HepG2 (cell line): Measurements from ENCODE around the gene SRSF1. TPM values are rescaled to one million over a fixed set of nuclear protein-coding genes. Genes with fewer than 3 reads are reported as not detected.

Experiments used
- ATAC-seq: fragments of 200-7000 bp; cut with Tn5 transposase; 3 replicates; pipeline ENCODE4 v1.9.1; 2020; ENCODE audit warnings: mild to moderate bottlenecking, moderate library complexity
- BruUV-seq: library from RNA; stranded (reverse); fragments of 400-500 nt; replicated peaks from 2 replicates; lab custom pipeline; 2021; lab: Mats Ljungman, UMichigan
- CTCF ChIA-PET: fragments of 300-600 bp; formaldehyde crosslinking; extraction: SDS; loops from one replicate; lab custom pipeline; 2021; ENCODE audit warnings: low total read pairs, inconsistent platforms, low intra/inter-chr PET ratio; lab: Yijun Ruan, JAX
- POLR2A ChIA-PET: fragments of 350-600 bp; sonication (Branson Sonifier 250); formaldehyde crosslinking; loops from one replicate; lab custom pipeline; 2020; ENCODE audit warnings: antibody characterized with exemption, inconsistent platforms; lab: Yijun Ruan, JAX
- DNase-seq: peaks from one replicate; pipeline ENCODE4 v3.0.0-alpha.2; 2015; ENCODE audit warnings: low spot score
- FAIRE-seq: peaks from 3 replicates; lab custom pipeline; 2011; peaks lifted over from hg19 to GRCh38; lab: Jason Lieb, UNC
- H2AFZ ChIP-seq: one replicate; pipeline ENCODE4 v1.6.1; 2011; ENCODE audit warnings: low read length, inconsistent platforms
- H3K27ac ChIP-seq: fragments of 300-600 bp; 3 replicates; pipeline ENCODE4 v1.8.0; 2011; ENCODE audit warnings: mixed run types, mild to moderate bottlenecking, mixed read lengths, low read length, inconsistent platforms; ENCODE audit not compliant: insufficient read depth; ENCODE audit errors: extremely low read length
- H3K27me3 ChIP-seq, 2 experiments: fragments of 200-600 bp in 1 of 2; 2 replicates in 1 of 2; 3 replicates in 1 of 2; pipeline versions ENCODE4 v1.6.0 to v1.8.0; 2011; ENCODE audit warnings: low read length in 2 of 2, mild to moderate bottlenecking in 2 of 2, moderate library complexity in 2 of 2, inconsistent platforms in 1 of 2; ENCODE audit not compliant: insufficient read depth in 2 of 2, control insufficient read depth in 1 of 2
- H3K36me3 ChIP-seq, 2 experiments: fragments of 200-600 bp in 1 of 2; replicated peaks in 1 of 2; 2 replicates in 1 of 2; 3 replicates in 1 of 2; pipeline versions ENCODE4 v1.5.1 to v1.8.0; 2011; ENCODE audit warnings: low read length in 2 of 2, inconsistent platforms in 1 of 2; ENCODE audit not compliant: insufficient read depth in 2 of 2, control insufficient read depth in 1 of 2
- H3K4me1 ChIP-seq: 2 replicates; pipeline ENCODE4 v1.5.1; 2012; ENCODE audit warnings: low read length, inconsistent platforms; ENCODE audit not compliant: insufficient read depth
- H3K4me2 ChIP-seq: 2 replicates; pipeline ENCODE4 v1.6.0; 2011; ENCODE audit warnings: low read depth, low read length, inconsistent platforms
- H3K4me3 ChIP-seq, 3 experiments: fragments of 200-600 bp in 1 of 3; sonication (generic), shearing (Covaris generic) in 1 of 3; replicated peaks in 1 of 3; 2 replicates each; pipeline ENCODE4 v1.5.1; 2011 to 2016; ENCODE audit warnings: low read length in 3 of 3, inconsistent platforms in 2 of 3, low read depth in 2 of 3, mild to moderate bottlenecking in 2 of 3, control low read depth in 1 of 3, mixed read lengths in 1 of 3; ENCODE audit not compliant: insufficient read depth in 1 of 3
- H3K79me2 ChIP-seq: one replicate; pipeline ENCODE4 v1.6.1; 2011; ENCODE audit warnings: low read length, inconsistent platforms; ENCODE audit not compliant: insufficient read depth
- H3K9ac ChIP-seq: 2 replicates; pipeline ENCODE4 v1.6.0; 2011; ENCODE audit warnings: mild to moderate bottlenecking, low read depth, low read length, inconsistent platforms; ENCODE audit not compliant: insufficient read depth
- H3K9me3 ChIP-seq: 2 replicates; pipeline ENCODE4 v1.5.1; 2012; ENCODE audit warnings: mild to moderate bottlenecking, low read length
- H4K20me1 ChIP-seq: 2 replicates; pipeline ENCODE4 v1.6.0; 2011; ENCODE audit warnings: inconsistent platforms, mild to moderate bottlenecking, low read length, moderate library complexity; ENCODE audit not compliant: insufficient read depth
- ATF1 ChIP-seq: IDR thresholded peaks from 2 replicates; pipeline ENCODE4 v1.6.1; 2016; ENCODE audit warnings: mild to moderate bottlenecking, control low read depth
- ATRX ChIP-seq: sonication (generic); formaldehyde crosslinking; IDR thresholded peaks from 2 replicates; pipeline ENCODE4 v1.4.0; 2020; ENCODE audit warnings: missing genetic modification reagents, borderline replicate concordance
- CBFB ChIP-seq: sonication (generic); formaldehyde crosslinking; IDR thresholded peaks from 2 replicates; pipeline ENCODE4 v1.4.0; 2020; ENCODE audit warnings: missing genetic modification reagents
- CENPT ChIP-seq: sonication (generic); formaldehyde crosslinking; IDR thresholded peaks from 2 replicates; pipeline ENCODE4 v1.8.0; 2022; ENCODE audit warnings: low read depth, mild to moderate bottlenecking, moderate library complexity, missing genetic modification reagents
- CREB1 ChIP-seq, 2 experiments: fragments of 450-650 bp in 1 of 2; IDR thresholded peaks; 2 replicates each; pipeline ENCODE4 v1.6.1; 2016 to 2017; ENCODE audit warnings: control low read depth in 1 of 2, mild to moderate bottlenecking in 1 of 2, missing compliant biosample characterization in 1 of 2, missing genetic modification characterization in 1 of 2
- FOSL2 ChIP-seq: sonication (generic); formaldehyde crosslinking; IDR thresholded peaks from 2 replicates; pipeline ENCODE4 v1.4.0; 2020; ENCODE audit warnings: missing genetic modification reagents
- HDAC1 ChIP-seq: sonication (generic); formaldehyde crosslinking; IDR thresholded peaks from 2 replicates; pipeline ENCODE4 v1.5.1; 2020; ENCODE audit warnings: mild to moderate bottlenecking, missing genetic modification reagents
- HMGA1 ChIP-seq: sonication (generic); formaldehyde crosslinking; conservative IDR thresholded peaks from 2 replicates; pipeline ENCODE4 v1.4.0; 2020; ENCODE audit warnings: missing genetic modification reagents
- HNRNPH1 ChIP-seq: fragments of 200-400 bp; formaldehyde crosslinking; optimal IDR thresholded peaks from 2 replicates; pipeline ENCODE3; 2017; ENCODE audit warnings: mild to moderate bottlenecking, low read depth, low read length
- NR2F1 ChIP-seq, 2 experiments: fragments of 450-650 bp in 1 of 2; formaldehyde crosslinking in 1 of 2; IDR thresholded peaks; 2 replicates each; pipeline versions ENCODE4 v1.5.0 to v1.6.1; 2016 to 2020; ENCODE audit warnings: mild to moderate bottlenecking in 1 of 2, missing compliant biosample characterization in 1 of 2, missing genetic modification reagents in 1 of 2, moderate library complexity in 1 of 2
- PHF5A ChIP-seq: IDR thresholded peaks from one replicate; pipeline ENCODE4 v1.6.1; 2018; ENCODE audit warnings: low read depth, missing genetic modification reagents; ENCODE audit not compliant: unreplicated experiment
- SMC3 ChIP-seq: IDR thresholded peaks from 2 replicates; pipeline ENCODE4 v1.6.1; 2011; ENCODE audit warnings: low read length, improper control_type of control experiment
- ZBTB4 ChIP-seq: sonication (generic); formaldehyde crosslinking; IDR thresholded peaks from 2 replicates; pipeline ENCODE4 v1.4.0; 2020; ENCODE audit warnings: missing genetic modification reagents, mild to moderate bottlenecking, borderline replicate concordance
- ZNF143 ChIP-seq: sonication (generic); formaldehyde crosslinking; IDR thresholded peaks from 2 replicates; pipeline ENCODE4 v1.4.0; 2020; ENCODE audit warnings: missing genetic modification reagents
- ZNF576 ChIP-seq: sonication (generic); formaldehyde crosslinking; IDR thresholded peaks from 2 replicates; pipeline ENCODE4 v1.4.0; 2020; ENCODE audit warnings: mild to moderate bottlenecking, missing genetic modification reagents
- ZNF598 ChIP-seq: sonication (generic); formaldehyde crosslinking; IDR thresholded peaks from 2 replicates; pipeline ENCODE4 v1.5.1; 2020; ENCODE audit warnings: mild to moderate bottlenecking, missing genetic modification reagents, borderline replicate concordance
- ZNF761 ChIP-seq: sonication (generic); formaldehyde crosslinking; conservative IDR thresholded peaks from 2 replicates; pipeline ENCODE4 v1.4.0; 2020; ENCODE audit warnings: mild to moderate bottlenecking, missing genetic modification reagents
- WGBS: methylation state at CpG from one replicate; pipeline ENCODE4 v1.1.6; 2017; ENCODE audit warnings: low lambda C conversion rate; 5-methylcytosine and 5-hydroxymethylcytosine counted together
- in situ Hi-C: cut with HindIII; loops from 2 replicates; pipeline ENCODE4 v1.10.0; 2017; ENCODE audit warnings: low pct_unique_long_range_greater_than_20kb; ENCODE audit not compliant: extremely low pct_ligation_motif_present
- intact Hi-C: fragments of 100-400 bp; cut with micrococcal nuclease; formaldehyde crosslinking; loops from one replicate; pipeline ENCODE4 v1.10.0; 2022; ENCODE audit not compliant: unreplicated experiment
- polyA plus RNA-seq, 8 experiments: library from polyadenylated mRNA; depleted of rRNA in 3 of 8; stranded (reverse) in 7 of 8; unstranded in 1 of 8; fragments of >200 nt; fragmentation: Illumina TruSeq in 4 of 8; extraction: Trizol in 4 of 8; gene quantifications; 2 replicates each; pipeline versions ENCODE4 v1.2.1 to v1.2.3, GENCODE V29; 2011 to 2016; ENCODE audit warnings: low read depth in 4 of 8, missing spikeins in 1 of 8, mixed read lengths in 1 of 8; ENCODE audit not compliant: insufficient read depth in 1 of 8
- total RNA-seq, 5 experiments: library from RNA; depleted of rRNA; stranded (reverse); fragments of >200 nt; fragmentation: Illumina TruSeq; extraction: Trizol; gene quantifications; 2 replicates each; pipeline ENCODE4 v1.2.3, GENCODE V29; 2016; ENCODE audit warnings: low read depth in 1 of 5
- TF ChIP-seq, protein P1 (sequence below): sonication (generic); formaldehyde crosslinking; IDR thresholded peaks from 2 replicates; pipeline ENCODE4 v1.9.0; 2021; ENCODE audit warnings: missing genetic modification reagents, mild to moderate bottlenecking, borderline replicate concordance

The SRSF1 gene
- total and polyA plus RNA-seq, 2 of the 13 experiments (the other 11 are each of a cell fraction or from before 2014, with no cell fraction given), result 142 to 445 TPM

GRCh38 chr17:57995076-57995956 lies 11.7 kb downstream of the SRSF1 start:
- H3K27me3 ChIP-seq, result no peaks in the 10 kb centered on the region
- WGBS, result 48% methylated on average over 4 of the region's 4 CpGs
- peak overlapping the region; percentile 4 for H3K27ac ChIP-seq
- FAIRE-seq (peak; percentile 59), DNase-seq (peak; percentile 87), ATAC-seq (peak; percentile 78)
- no peaks in the 10 kb centered on the region for H3K79me2 ChIP-seq
- H3K36me3 ChIP-seq, result peaks cover 0 to 1% of the 10 kb centered on the region in 2 experiments; a peak in 1 of 5 replicates
- in situ Hi-C loops (loop anchor here (5.0 kb wide), 1 partner anchor 133 kb away; no protein-coding TSS in a partner anchor), intact Hi-C loops (loop anchor here (1.0 to 2.0 kb wide), 5 partner anchors 78 to 137 kb away; no protein-coding TSS in a partner anchor)
- H3K4me3 ChIP-seq, result no peak overlapping the region
- no peak overlapping the region for H3K9ac ChIP-seq
- CTCF ChIA-PET, result interaction anchor here (0.7 to 2.0 kb wide), 5 partner anchors 79 to 138 kb away, joined by 3 to 15 read pairs (median 7); no protein-coding TSS in a partner anchor
- no peaks in the 10 kb centered on the region for H3K9me3 ChIP-seq
- peaks cover 6% of the 10 kb centered on the region; the same call in 1 of the 2 replicates for H4K20me1 ChIP-seq
- BruUV-seq, result no TSS peak
- no peak overlapping the region for H3K4me2 ChIP-seq
- no peak overlapping the region for H2AFZ ChIP-seq
- POLR2A ChIA-PET, result interaction anchor here (0.7 to 14.7 kb wide), 9 partner anchors 9 to 145 kb away, joined by 3 to 173 read pairs (median 13); partner anchors contain the start of genes MRPS23 and SRSF1
- H3K4me1 ChIP-seq, result peaks cover 57% of the 10 kb centered on the region
- TF ChIP-seq HDAC1 (CRISPR knock-in tag) (no peak), CENPT (CRISPR knock-in tag) (no peak), HMGA1 (CRISPR knock-in tag) (no peak), ZBTB4 (no peak), ZNF143 (no peak), ZNF761 (CRISPR knock-in tag) (no peak), ZNF576 (no peak), ZNF598 (no peak), FOSL2 (CRISPR knock-in tag) (peak; percentile 37; the same call in 1 of the 2 replicates), CREB1 (IDR thresholded peaks at IDR 0.05) (no peak), CREB1 (CRISPR knock-in tag; IDR thresholded peaks at IDR 0.05) (no peak), SMC3 (peak; percentile 93), ATRX (CRISPR knock-in tag) (no peak), CBFB (no peak), ATF1 (CRISPR knock-in tag) (no peak), PHF5A (CRISPR knock-in tag) (peak; percentile 29), HNRNPH1 (no peak), NR2F1 (CRISPR knock-in tag; IDR thresholded peaks at IDR 0.05) (no peak; a peak in 1 of 4 replicates)
- TF ChIP-seq, protein P1, sequence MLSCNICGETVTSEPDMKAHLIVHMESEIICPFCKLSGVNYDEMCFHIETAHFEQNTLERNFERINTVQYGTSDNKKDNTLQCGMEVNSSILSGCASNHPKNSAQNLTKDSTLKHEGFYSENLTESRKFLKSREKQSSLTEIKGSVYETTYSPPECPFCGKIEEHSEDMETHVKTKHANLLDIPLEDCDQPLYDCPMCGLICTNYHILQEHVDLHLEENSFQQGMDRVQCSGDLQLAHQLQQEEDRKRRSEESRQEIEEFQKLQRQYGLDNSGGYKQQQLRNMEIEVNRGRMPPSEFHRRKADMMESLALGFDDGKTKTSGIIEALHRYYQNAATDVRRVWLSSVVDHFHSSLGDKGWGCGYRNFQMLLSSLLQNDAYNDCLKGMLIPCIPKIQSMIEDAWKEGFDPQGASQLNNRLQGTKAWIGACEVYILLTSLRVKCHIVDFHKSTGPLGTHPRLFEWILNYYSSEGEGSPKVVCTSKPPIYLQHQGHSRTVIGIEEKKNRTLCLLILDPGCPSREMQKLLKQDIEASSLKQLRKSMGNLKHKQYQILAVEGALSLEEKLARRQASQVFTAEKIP, result no peak
